T-helper 9 cell (primary cell): ENCODE results near the gene UBQLN1.
A peak's percentile ranks its signal among the peaks of the same experiment; 100 is the strongest.

ENCODE experiments used
- DNase-seq: peaks from one replicate; pipeline ENCODE4 v3.0.0-alpha.2; 2020

UBQLN1 gene

DNA sequence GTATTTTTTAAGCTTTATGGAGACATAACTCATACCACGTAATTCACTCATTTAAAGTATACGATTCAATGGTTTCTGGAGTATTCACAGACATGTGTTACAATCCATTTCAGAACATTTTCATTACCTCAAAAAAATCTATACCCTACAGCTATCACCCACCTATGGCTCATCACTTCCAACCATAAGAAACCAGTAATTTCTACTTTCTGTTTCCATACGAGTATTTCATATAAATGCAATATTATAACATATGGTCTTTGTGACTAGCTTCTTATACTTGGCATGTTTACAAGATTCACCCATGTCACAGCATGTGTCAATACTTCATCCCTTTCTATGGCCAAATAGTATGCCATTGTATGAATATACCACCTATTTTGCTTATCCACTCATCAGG is 18.8 kb downstream of the UBQLN1 start:
- no peak for DNase-seq

DNA sequence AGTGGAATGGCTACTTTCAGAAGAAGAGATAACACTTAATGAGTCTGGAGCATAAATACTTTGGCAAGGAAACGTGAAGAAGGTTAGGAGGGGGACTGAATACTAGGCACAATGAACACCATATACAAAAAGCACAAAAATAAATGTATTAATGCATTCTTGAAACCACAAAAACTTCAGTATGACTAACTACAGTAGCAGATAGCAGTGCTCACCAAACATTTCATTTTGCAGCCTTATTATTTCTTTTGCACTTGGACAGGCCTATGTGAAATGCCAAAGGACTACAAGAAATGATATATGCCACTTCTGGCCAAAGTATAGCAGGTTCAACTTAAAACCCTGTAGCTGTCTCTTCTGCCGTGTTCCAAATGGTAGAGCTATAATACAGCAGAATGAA is 26.3 kb downstream of the UBQLN1 start:
- no peak for DNase-seq

GRCh38 chr9:83680233-83680632 is 27.5 kb downstream of the UBQLN1 start:
- no peak for DNase-seq

DNA sequence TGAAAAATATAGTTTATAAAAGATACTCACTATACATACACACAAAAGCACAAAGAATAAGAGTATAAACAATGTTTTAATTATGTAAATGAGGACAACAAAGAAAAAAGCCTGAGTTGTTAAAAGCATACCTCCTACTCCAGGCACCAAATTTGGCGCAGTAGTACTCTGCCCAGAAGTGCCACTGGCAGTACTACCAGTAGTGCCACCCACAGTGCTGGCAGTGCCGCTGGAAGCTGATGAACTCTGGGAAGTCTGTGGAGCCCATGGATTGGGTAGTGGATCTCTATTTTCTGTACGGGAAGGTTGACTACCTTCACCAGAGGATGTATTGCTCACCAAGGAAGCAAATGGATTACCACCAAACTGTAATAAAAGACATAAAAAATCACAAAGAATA is 30.2 kb downstream of the UBQLN1 start:
- no peak for DNase-seq

- no peak for DNase-seq
Measured at GRCh38 chr9:83675466-83675865, 32.3 kb downstream of the UBQLN1 start.

- no peak for DNase-seq
Measured at GRCh38 chr9:83671451-83671850, 36.3 kb downstream of the UBQLN1 start.

- DNase-seq, result no peak
Measured at GRCh38 chr9:83670381-83670780, 37.4 kb downstream of the UBQLN1 start.

DNA sequence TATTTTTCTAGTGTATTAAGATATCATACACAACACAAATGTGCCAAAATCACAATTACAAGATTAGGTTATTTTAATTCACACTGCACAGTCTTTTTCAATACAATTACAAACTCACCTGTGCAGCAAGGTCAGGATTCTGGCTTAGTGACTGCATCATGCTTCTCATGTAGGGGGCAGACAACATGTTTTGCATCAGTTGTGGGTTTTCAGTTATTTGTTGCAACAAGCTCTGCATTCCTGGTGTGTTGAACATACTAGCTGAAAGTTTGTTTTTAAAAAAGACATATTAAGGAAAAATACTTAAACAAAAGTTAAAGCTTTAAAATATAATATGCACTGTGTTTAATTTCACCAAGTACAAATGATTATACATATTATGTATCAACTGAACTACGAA is 38.7 kb downstream of the UBQLN1 start:
- DNase-seq, result no peak

- DNase-seq, result no peak
Measured at GRCh38 chr9:83665580-83666200, 42.1 kb downstream of the UBQLN1 start.

DNA sequence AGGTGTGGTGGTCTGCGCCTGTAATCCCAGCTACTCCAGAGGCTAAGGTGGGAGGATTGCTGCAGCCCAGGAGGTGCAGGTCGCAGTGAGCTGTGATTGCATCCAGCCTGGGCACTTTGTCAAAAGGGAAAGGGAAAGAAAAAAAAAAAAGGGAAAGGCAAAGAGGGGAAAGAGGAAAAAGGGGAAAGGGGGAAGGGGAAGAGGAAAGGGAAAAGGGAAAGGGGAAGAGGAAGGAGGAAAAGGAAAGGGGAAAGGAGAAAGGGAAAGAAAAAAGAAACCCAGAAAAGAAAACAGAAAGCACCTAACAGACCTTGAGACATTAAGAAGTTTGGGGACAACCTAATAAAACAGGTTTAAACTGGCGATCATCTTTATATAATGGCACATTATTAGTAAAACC is 44.8 kb downstream of the UBQLN1 start:
- no peak for DNase-seq

GRCh38 chr9:83656952-83657351 is 50.8 kb downstream of the UBQLN1 start:
- DNase-seq, result no peak

DNA sequence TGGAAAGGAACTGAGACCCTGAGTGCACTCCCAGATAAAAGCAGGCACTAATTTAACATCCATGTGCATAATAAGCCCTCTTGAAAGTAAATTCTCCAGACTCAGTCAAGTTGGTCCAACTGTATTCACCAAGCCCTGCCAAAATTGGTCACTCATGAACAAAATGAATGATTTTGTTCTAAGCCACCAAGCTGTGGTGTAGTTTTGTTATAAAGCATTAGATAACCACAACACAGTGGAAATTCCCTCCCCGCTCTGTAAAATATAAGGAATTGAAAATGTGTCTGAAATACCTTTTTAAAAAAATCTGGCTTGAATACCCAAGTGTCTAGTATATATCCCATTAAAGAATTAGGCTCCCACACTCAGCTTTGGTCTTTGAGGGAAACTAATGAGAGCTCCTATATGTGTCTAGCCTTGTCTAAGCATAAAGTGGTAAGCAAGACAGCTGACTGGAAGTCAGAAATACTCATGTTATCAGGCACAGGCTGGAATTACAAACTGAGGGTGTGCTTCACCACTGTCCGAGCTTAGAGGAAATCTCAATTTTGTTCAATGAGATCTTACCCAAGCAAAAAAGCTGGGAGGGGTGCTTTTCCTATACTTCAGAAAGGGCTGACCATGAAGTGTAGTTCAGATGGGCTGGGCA is 51.6 kb downstream of the UBQLN1 start:
- no peak for DNase-seq

- no peak for DNase-seq
Measured at GRCh38 chr9:83655433-83655832, 52.3 kb downstream of the UBQLN1 start.

GRCh38 chr9:83652433-83652832 is 55.3 kb downstream of the UBQLN1 start:
- no peak for DNase-seq

DNA sequence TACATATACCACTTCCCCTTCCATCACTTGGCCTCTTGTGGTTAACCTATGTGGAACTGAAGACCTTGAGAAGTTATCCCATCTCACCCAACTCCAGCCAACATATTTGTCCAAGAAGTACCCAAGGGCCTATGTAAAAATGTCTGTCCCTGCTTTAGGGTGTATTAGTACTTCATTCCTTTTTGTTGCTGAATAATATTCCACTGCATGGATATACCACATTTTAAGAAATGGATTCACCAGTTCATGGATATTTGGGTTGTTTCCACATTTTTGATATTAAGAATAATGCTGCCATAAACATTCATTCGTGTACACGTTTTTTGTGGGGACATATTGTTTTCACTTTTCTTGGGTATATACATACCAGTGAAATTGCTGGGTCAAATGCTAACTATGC is 56.2 kb downstream of the UBQLN1 start:
- no peak for DNase-seq

DNA sequence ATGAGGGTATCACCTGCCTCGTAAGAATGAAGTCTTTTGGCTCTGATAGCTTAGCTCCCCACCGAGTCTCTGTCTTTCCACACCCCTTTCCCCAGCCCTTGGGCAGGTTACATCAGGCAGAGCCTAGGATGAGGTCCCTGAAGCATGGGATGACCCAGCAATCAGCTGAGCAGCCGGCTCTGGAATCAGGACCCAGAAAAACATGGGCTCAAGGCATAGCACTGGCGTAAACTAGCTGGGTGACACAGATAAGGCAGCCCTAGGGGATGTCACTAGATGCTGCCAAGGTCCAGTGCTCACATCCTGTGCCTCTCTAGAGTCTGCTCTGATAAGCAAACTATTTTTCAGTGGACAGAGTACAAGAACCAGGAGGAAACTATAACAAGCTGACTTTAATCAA is 58.2 kb downstream of the UBQLN1 start:
- no peak for DNase-seq

GRCh38 chr9:83649080-83649479 is 58.7 kb downstream of the UBQLN1 start:
- DNase-seq, result peak; percentile 77

- no peak for DNase-seq
Measured at GRCh38 chr9:83646500-83647239, 61.1 kb downstream of the UBQLN1 start.

- no peak for DNase-seq
Measured at GRCh38 chr9:83642793-83643192, 65.0 kb downstream of the UBQLN1 start.

- DNase-seq, result no peak
Measured at GRCh38 chr9:83639266-83639665, 68.5 kb downstream of the UBQLN1 start.

GRCh38 chr9:83637389-83637788 is 70.4 kb downstream of the UBQLN1 start:
- DNase-seq, result no peak

GRCh38 chr9:83636813-83637212 is 70.9 kb downstream of the UBQLN1 start:
- DNase-seq, result no peak

GRCh38 chr9:83633676-83634075 is 74.1 kb downstream of the UBQLN1 start:
- DNase-seq, result no peak

DNA sequence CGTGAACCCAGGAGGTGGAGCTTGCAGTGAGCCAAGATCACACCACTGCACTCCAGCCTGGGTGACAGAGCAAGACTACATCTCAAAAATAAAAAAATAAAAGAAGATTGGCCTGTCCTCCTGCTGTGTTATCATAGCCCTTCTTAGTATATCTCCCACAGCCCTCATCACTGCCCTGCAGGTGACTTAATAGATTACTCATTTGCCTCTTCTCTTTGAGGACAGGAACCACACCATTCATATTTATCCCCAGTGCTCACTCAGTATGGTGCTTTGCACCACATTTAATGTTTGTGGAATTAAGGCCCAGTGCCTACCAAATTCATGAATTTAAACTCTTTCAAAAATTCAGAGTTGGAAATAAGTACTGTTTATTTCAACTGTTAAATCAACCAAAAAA is 74.5 kb downstream of the UBQLN1 start:
- no peak for DNase-seq
